ENCODE data around the gene KLF11.
"Not testable (repeated sequence)": the region's sequence is repeated elsewhere in the genome, so short reads cannot be mapped to it uniquely, and the experiment has no call there.

DNA sequence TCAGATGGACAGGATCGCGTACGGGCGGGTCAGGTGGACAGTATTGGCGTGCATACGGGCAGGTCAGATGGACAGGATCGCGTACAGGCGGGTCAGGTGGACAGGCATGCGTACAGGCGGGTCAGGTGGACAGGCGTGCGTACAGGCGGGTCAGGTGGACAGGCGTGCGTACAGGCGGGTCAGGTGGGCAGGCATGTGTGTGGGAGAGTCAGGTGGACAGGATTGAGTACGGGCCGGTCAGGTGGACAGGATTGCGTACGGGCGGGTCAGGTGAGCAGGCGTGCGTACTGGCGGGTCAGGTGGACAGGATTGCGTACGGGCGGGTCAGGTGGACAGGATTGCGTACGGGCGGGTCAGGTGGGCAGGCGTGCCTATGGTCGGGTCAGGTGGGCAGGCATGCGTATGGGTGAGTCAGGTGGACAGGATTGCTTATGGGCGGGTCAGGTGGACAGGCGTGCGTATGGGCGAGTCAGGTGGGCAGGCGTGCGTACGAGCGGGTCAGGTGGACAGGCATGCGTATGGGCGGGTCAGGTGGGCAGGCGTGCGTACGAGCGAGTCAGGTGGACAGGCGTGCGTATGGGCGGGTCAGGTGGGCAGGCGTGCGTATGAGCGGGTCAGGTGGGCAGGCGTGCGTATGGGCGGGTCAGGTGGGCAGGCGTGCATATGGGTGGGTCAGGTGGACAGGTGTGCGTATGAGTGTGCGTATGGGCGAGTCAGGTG, 31.6 kb upstream of the KLF11 start:
- not testable (repeated sequence) for TF ChIP-seq EZH2 (IDR thresholded peaks at IDR 0.05; ENCODE audit: insufficient read depth, poor library complexity, severe bottlenecking); EZH2phosphoT487 (IDR thresholded peaks at IDR 0.05; ENCODE audit: insufficient read depth, low read depth)

Data from GM23248 (cell line).